CD14-positive monocyte (primary cell): ENCODE measurements around the gene ACMSD. TPM values are rescaled to one million over a fixed set of nuclear protein-coding genes. Genes with fewer than 3 reads are reported as not detected.

ENCODE experiments used
- DNase-seq, 3 donors: peaks; one replicate each; pipeline ENCODE4 v3.0.0-alpha.2; 2011 to 2022
- H2AFZ ChIP-seq: 2 replicates; pipeline ENCODE4 v1.6.0; 2012; ENCODE audit warnings: mild to moderate bottlenecking, low read depth, low read length, inconsistent platforms; ENCODE audit not compliant: insufficient read depth, poor library complexity, severe bottlenecking
- H3K27ac ChIP-seq, 2 donors: 1 replicate in 1 of 2; 2 replicates in 1 of 2; pipeline ENCODE4 v1.5.1; 2012 to 2013; ENCODE audit warnings: low read length in 2 of 2, control low read depth in 1 of 2, inconsistent platforms in 1 of 2, low read depth in 1 of 2, mild to moderate bottlenecking in 1 of 2
- H3K27me3 ChIP-seq, 2 donors: one replicate each; pipeline versions ENCODE4 v1.6.0 to v1.6.1; 2011 to 2013; ENCODE audit warnings: low read length in 2 of 2; ENCODE audit not compliant: control insufficient read depth in 2 of 2, insufficient read depth in 2 of 2
- H3K36me3 ChIP-seq, 2 donors: replicated peaks in 1 of 2; 1 replicate in 1 of 2; 2 replicates in 1 of 2; pipeline versions ENCODE4 v1.5.1 to v1.6.1; 2012 to 2013; ENCODE audit warnings: low read length in 2 of 2, control low read depth in 1 of 2, inconsistent platforms in 1 of 2, mild to moderate bottlenecking in 1 of 2; ENCODE audit not compliant: insufficient read depth in 2 of 2, control insufficient read depth in 1 of 2
- H3K4me1 ChIP-seq, 2 donors: 1 replicate in 1 of 2; 2 replicates in 1 of 2; pipeline versions ENCODE4 v1.5.1 to v1.6.1; 2012 to 2013; ENCODE audit warnings: low read length in 2 of 2, control low read depth in 1 of 2, inconsistent platforms in 1 of 2, mild to moderate bottlenecking in 1 of 2, moderate library complexity in 1 of 2; ENCODE audit not compliant: insufficient read depth in 2 of 2, control insufficient read depth in 1 of 2
- H3K4me2 ChIP-seq: replicated peaks from 2 replicates; pipeline ENCODE3; 2012; ENCODE audit warnings: low read length, moderate library complexity, mild to moderate bottlenecking; ENCODE audit not compliant: poor library complexity, severe bottlenecking; ENCODE audit errors: extremely low read depth
- H3K4me3 ChIP-seq, 3 experiments: fragments of 200-600 bp in 1 of 3; sonication (generic) in 1 of 3; replicated peaks in 1 of 3; 1 replicate in 2 of 3; 2 replicates in 1 of 3; pipeline ENCODE4 v1.5.1; 2011 to 2013; ENCODE audit warnings: low read length in 3 of 3, mild to moderate bottlenecking in 3 of 3, control low read depth in 2 of 3, low read depth in 2 of 3, inconsistent platforms in 1 of 3, moderate library complexity in 1 of 3
- H3K79me2 ChIP-seq: 2 replicates; pipeline ENCODE4 v1.6.0; 2012; ENCODE audit warnings: mild to moderate bottlenecking, control low read depth, inconsistent platforms, low read length, moderate library complexity; ENCODE audit not compliant: insufficient read depth
- H3K9ac ChIP-seq: 2 replicates; pipeline ENCODE4 v1.6.0; 2017; ENCODE audit warnings: low read length, mild to moderate bottlenecking; ENCODE audit not compliant: insufficient read depth, poor library complexity, severe bottlenecking
- H3K9me3 ChIP-seq, 2 donors: replicated peaks in 1 of 2; 1 replicate in 1 of 2; 2 replicates in 1 of 2; pipeline versions ENCODE4 v1.5.1 to v1.6.1; 2012 to 2013; ENCODE audit warnings: low read length in 2 of 2, control low read depth in 1 of 2; ENCODE audit not compliant: control insufficient read depth in 1 of 2, insufficient read depth in 1 of 2
- H4K20me1 ChIP-seq: 2 replicates; pipeline ENCODE4 v1.6.0; 2012; ENCODE audit warnings: mild to moderate bottlenecking, low read length, control low read depth, moderate library complexity; ENCODE audit not compliant: insufficient read depth
- H3K27ac Mint-ChIP-seq, 7 donors: one replicate each; pipeline ENCODE4 v1.8.0; 2020; ENCODE audit warnings: mild to moderate bottlenecking in 7 of 7, mixed read lengths in 7 of 7, moderate library complexity in 6 of 7, inconsistent platforms in 2 of 7
- H3K27me3 Mint-ChIP-seq, 3 donors: one replicate each; pipeline ENCODE4 v1.8.0; 2021 to 2022; ENCODE audit warnings: low read depth in 3 of 3, mild to moderate bottlenecking in 3 of 3, mixed read lengths in 3 of 3, moderate library complexity in 3 of 3, inconsistent platforms in 1 of 3
- H3K36me3 Mint-ChIP-seq, 2 donors: one replicate each; pipeline ENCODE4 v1.8.0; 2020; ENCODE audit warnings: mixed read lengths in 2 of 2, inconsistent platforms in 1 of 2, mild to moderate bottlenecking in 1 of 2
- H3K4me1 Mint-ChIP-seq: one replicate; pipeline ENCODE4 v1.8.0; 2020; ENCODE audit warnings: mild to moderate bottlenecking, mixed read lengths
- H3K4me3 Mint-ChIP-seq, 2 donors: one replicate each; pipeline ENCODE4 v1.8.0; 2020; ENCODE audit warnings: mild to moderate bottlenecking in 2 of 2, mixed read lengths in 2 of 2, moderate library complexity in 1 of 2
- H3K9me3 Mint-ChIP-seq, 7 donors: one replicate each; pipeline ENCODE4 v1.8.0; 2020 to 2022; ENCODE audit warnings: mixed read lengths in 7 of 7, mild to moderate bottlenecking in 6 of 7, moderate library complexity in 6 of 7, inconsistent platforms in 2 of 7
- CTCF ChIP-seq: fragments of 200-600 bp; IDR thresholded peaks from one replicate; pipeline ENCODE4 v1.8.0; 2022; ENCODE audit warnings: antibody characterized with exemption, mild to moderate bottlenecking
- WGBS: methylation state at CpG from one replicate; pipeline ENCODE4 v1.1.5; 2013; ENCODE audit warnings: missing lambda C conversion rate; ENCODE audit not compliant: insufficient coverage; 5-methylcytosine and 5-hydroxymethylcytosine counted together
- intact Hi-C, 2 donors: fragments of 100-400 bp; cut with micrococcal nuclease; formaldehyde crosslinking; loops; one replicate each; pipeline versions ENCODE4 v1.15.0 to v1.15.1; 2023
- polyA plus RNA-seq, 3 donors: library from polyadenylated mRNA; depleted of rRNA in 1 of 3; unstranded in 2 of 3; stranded (reverse) in 1 of 3; fragments of 300-500 nt in 2 of 3; fragments of >200 nt in 1 of 3; fragmentation: Illumina TruSeq in 2 of 3; gene quantifications; 1 replicate in 2 of 3; 2 replicates in 1 of 3; pipeline ENCODE4 v1.2.3, GENCODE V29; 2012 to 2021

The ACMSD gene
- polyA plus RNA-seq, 3 donors: not detected

DNA sequence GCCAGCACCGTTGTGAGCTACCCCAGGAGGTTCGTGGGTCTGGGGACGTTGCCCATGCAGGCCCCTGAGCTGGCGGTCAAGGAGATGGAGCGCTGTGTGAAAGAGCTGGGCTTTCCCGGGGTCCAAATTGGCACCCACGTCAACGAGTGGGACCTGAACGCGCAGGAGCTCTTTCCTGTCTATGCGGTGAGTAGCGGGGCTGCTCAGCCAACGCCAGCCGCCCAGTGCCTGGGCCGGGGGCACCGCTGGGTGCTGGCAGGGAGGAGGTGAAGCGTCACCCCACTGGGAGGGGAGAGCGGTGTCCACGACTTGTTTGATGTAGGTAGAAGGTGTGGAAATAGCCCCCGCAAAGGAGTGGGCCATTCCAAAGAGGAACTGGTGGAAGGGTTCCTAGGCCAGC, 25.0 kb downstream of the ACMSD start:
- Histone ChIP-seq H3K79me2 (no peaks in the 10 kb centered on the region), H3K27ac (no peak overlapping the region), H3K4me1 (no peaks in the 10 kb centered on the region), H2AFZ (no peak overlapping the region), H3K27me3 (no peaks in the 10 kb centered on the region), H4K20me1 (no peaks in the 10 kb centered on the region), H3K9me3 (no peaks in the 10 kb centered on the region), H3K4me2 (no peak overlapping the region), H3K9ac (no peak overlapping the region), H3K4me3 (no peak overlapping the region), H3K36me3 (no peaks in the 10 kb centered on the region)
- Mint-ChIP-seq H3K27ac (no peak overlapping the region), H3K4me3 (no peak overlapping the region), H3K36me3 (no peaks in the 10 kb centered on the region), H3K4me1 (no peaks in the 10 kb centered on the region), H3K27me3 (peaks cover 0 to 2% (median 0%) of the 10 kb centered on the region in 3 donors), H3K9me3 (no peaks in the 10 kb centered on the region)
- intact Hi-C loops: loop anchor here in 1 of 2 donors (10.0 kb wide), 1 partner anchor 279 kb away; no protein-coding TSS in a partner anchor
- 87% methylated on average over 20 of the region's 20 CpGs for WGBS
- no peak for TF ChIP-seq CTCF
- DNase-seq: no peak

DNA sequence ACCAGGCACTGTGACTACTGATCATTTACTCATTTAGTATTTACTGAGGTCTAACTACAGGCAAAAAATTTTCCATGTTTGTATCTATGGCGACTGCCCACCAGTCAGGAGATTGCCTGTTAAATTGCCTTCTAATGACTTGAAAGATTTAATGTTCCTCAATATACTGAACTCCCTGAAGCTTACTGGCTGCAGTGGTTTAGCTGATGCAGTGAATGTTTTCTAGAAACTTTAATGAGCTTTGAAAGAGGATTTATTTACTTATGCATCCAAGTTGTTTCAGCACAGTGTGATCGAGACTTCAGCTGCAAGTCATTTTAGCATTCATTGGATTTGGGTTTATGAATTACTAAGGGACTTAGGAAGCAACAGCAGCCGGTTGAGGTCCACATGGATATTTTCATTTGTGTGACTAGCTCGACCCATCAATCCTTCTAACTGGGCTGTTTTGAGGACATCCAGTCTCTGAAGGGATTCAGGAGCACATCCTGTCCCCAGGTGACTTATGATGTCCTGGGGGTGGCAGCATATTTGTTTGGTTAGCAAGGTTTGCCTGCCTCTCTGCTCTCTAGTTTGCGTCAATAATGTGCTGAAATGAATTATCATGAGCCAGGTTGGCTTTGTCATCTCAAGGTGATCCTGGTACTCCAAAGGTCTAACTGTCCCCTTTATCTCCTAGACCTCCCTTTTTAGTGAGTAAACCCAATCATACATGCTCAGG, 26.8 kb downstream of the ACMSD start:
- H4K20me1 ChIP-seq: no peaks in the 10 kb centered on the region
- H3K4me1 ChIP-seq: no peaks in the 10 kb centered on the region
- no peak overlapping the region for H2AFZ ChIP-seq
- H3K27ac ChIP-seq: no peak overlapping the region
- DNase-seq: no peak
- intact Hi-C loops: loop anchor here in 1 of 2 donors (10.0 kb wide), 1 partner anchor 280 kb away; no protein-coding TSS in a partner anchor
- H3K27me3 ChIP-seq: no peaks in the 10 kb centered on the region
- Mint-ChIP-seq H3K4me1 (no peaks in the 10 kb centered on the region), H3K36me3 (no peaks in the 10 kb centered on the region), H3K4me3 (no peak overlapping the region), H3K9me3 (peaks cover 0 to 3% (median 0%) of the 10 kb centered on the region in 7 donors), H3K27me3 (peaks cover 0 to 3% (median 0%) of the 10 kb centered on the region in 3 donors), H3K27ac (no peak overlapping the region)
- H3K4me2 ChIP-seq: no peak overlapping the region
- H3K36me3 ChIP-seq: no peaks in the 10 kb centered on the region
- no peak for TF ChIP-seq CTCF
- no peak overlapping the region for H3K4me3 ChIP-seq
- no peaks in the 10 kb centered on the region for H3K9me3 ChIP-seq
- H3K79me2 ChIP-seq: no peaks in the 10 kb centered on the region
- H3K9ac ChIP-seq: no peak overlapping the region
- WGBS: 95% methylated on average over 3 of the region's 5 CpGs
